RWPE2 (cell line): ENCODE results near the gene MPHOSPH8.
A peak's percentile ranks its signal among the peaks of the same experiment; 100 is the strongest.

Source experiments
- ATAC-seq: fragments of 200-7000 bp; cut with Tn5 transposase; 3 replicates; pipeline ENCODE4 v1.9.1; 2021; ENCODE audit warnings: low read depth
- DNase-seq: peaks from one replicate; pipeline ENCODE4 v3.0.0-alpha.2; 2020; ENCODE audit warnings: low spot score
- H3K27ac ChIP-seq: fragments of 450-650 bp; 2 replicates; pipeline ENCODE4 v1.5.1; 2017; ENCODE audit warnings: mild to moderate bottlenecking; ENCODE audit not compliant: poor library complexity, severe bottlenecking
- H3K27me3 ChIP-seq: fragments of 250-450 bp; sonication (Bioruptor Pico); 2 replicates; pipeline ENCODE4 v1.5.1; 2021; ENCODE audit warnings: mild to moderate bottlenecking, moderate library complexity; ENCODE audit not compliant: insufficient read depth, poor library complexity, severe bottlenecking
- H3K36me3 ChIP-seq: fragments of 250-450 bp; sonication (Bioruptor Pico); 2 replicates; pipeline ENCODE4 v1.5.1; 2020; ENCODE audit warnings: low read depth, mild to moderate bottlenecking, moderate library complexity
- H3K4me1 ChIP-seq: fragments of 250-450 bp; sonication (Bioruptor Pico); 2 replicates; pipeline ENCODE4 v1.5.1; 2021; ENCODE audit warnings: mild to moderate bottlenecking, moderate library complexity; ENCODE audit not compliant: insufficient read depth, poor library complexity, severe bottlenecking
- H3K4me3 ChIP-seq: fragments of 250-450 bp; sonication (Bioruptor Pico); 2 replicates; pipeline ENCODE4 v1.5.1; 2021; ENCODE audit warnings: mild to moderate bottlenecking, moderate library complexity; ENCODE audit not compliant: severe bottlenecking
- H3K9me3 ChIP-seq: fragments of 250-450 bp; sonication (Bioruptor Pico); 2 replicates; pipeline ENCODE4 v1.5.1; 2021; ENCODE audit warnings: mild to moderate bottlenecking, moderate library complexity; ENCODE audit not compliant: severe bottlenecking
- TF ChIP-seq, protein P1 (sequence below): fragments of 450-650 bp; IDR thresholded peaks from one replicate; pipeline ENCODE4 v1.5.1; 2017; ENCODE audit warnings: mild to moderate bottlenecking, moderate library complexity; ENCODE audit not compliant: poor library complexity, severe bottlenecking

Gene MPHOSPH8

GRCh38 chr13:19590423-19590822 lies 43.0 kb upstream of the MPHOSPH8 start:
- TF ChIP-seq, protein P1, sequence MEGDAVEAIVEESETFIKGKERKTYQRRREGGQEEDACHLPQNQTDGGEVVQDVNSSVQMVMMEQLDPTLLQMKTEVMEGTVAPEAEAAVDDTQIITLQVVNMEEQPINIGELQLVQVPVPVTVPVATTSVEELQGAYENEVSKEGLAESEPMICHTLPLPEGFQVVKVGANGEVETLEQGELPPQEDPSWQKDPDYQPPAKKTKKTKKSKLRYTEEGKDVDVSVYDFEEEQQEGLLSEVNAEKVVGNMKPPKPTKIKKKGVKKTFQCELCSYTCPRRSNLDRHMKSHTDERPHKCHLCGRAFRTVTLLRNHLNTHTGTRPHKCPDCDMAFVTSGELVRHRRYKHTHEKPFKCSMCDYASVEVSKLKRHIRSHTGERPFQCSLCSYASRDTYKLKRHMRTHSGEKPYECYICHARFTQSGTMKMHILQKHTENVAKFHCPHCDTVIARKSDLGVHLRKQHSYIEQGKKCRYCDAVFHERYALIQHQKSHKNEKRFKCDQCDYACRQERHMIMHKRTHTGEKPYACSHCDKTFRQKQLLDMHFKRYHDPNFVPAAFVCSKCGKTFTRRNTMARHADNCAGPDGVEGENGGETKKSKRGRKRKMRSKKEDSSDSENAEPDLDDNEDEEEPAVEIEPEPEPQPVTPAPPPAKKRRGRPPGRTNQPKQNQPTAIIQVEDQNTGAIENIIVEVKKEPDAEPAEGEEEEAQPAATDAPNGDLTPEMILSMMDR: no peak
- no peak overlapping the region for H3K4me3 ChIP-seq
- H3K9me3 ChIP-seq: no peaks in the 10 kb centered on the region
- DNase-seq (no peak), ATAC-seq (no peak)
- no peaks in the 10 kb centered on the region for H3K27me3 ChIP-seq
- no peak overlapping the region for H3K27ac ChIP-seq
- H3K4me1 ChIP-seq: no peaks in the 10 kb centered on the region
- no peaks in the 10 kb centered on the region for H3K36me3 ChIP-seq

- no peak overlapping the region for H3K27ac ChIP-seq
- H3K27me3 ChIP-seq: no peaks in the 10 kb centered on the region
- no peak overlapping the region for H3K4me3 ChIP-seq
- H3K36me3 ChIP-seq: no peaks in the 10 kb centered on the region
- H3K9me3 ChIP-seq: no peaks in the 10 kb centered on the region
- ATAC-seq (no peak), DNase-seq (no peak)
- TF ChIP-seq, protein P1: no peak
- no peaks in the 10 kb centered on the region for H3K4me1 ChIP-seq
These were observed 41.6 kb upstream of the MPHOSPH8 start for GRCh38 chr13:19591864-19592263.

- Histone ChIP-seq H3K27me3 (no peaks in the 10 kb centered on the region), H3K4me1 (no peaks in the 10 kb centered on the region), H3K4me3 (no peak overlapping the region), H3K27ac (no peak overlapping the region), H3K9me3 (no peaks in the 10 kb centered on the region), H3K36me3 (no peaks in the 10 kb centered on the region)
- ATAC-seq (no peak), DNase-seq (no peak)
- TF ChIP-seq, protein P1: no peak
These were observed 40.7 kb upstream of the MPHOSPH8 start for GRCh38 chr13:19592657-19593180.

- Histone ChIP-seq H3K9me3 (no peaks in the 10 kb centered on the region), H3K4me1 (no peaks in the 10 kb centered on the region), H3K27me3 (no peaks in the 10 kb centered on the region), H3K36me3 (no peaks in the 10 kb centered on the region), H3K4me3 (no peak overlapping the region), H3K27ac (no peak overlapping the region)
- TF ChIP-seq, protein P1: no peak
- DNase-seq (no peak), ATAC-seq (no peak)
These were observed 37.4 kb upstream of the MPHOSPH8 start for GRCh38 chr13:19596086-19596485.

DNA sequence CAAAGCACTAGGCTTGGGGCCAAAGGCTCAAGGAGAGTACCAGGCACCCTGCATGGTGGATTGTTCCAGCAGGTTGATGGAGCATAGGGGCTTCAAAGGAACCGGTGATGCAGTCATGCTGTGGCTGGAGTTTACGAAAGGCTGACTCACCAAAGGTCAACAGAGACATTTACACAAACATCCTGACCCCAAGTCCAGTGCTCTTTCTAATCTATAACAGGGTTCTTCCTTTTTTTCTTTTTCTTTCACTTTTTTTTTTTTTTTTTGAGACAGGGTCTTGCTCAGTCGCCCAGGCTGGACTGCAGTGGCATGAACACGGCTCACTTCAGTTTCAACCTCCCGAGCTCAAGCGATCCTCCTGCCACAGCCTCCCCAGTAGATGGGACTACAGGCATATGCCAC lies 36.5 kb upstream of the MPHOSPH8 start:
- TF ChIP-seq, protein P1: no peak
- H3K9me3 ChIP-seq: no peaks in the 10 kb centered on the region
- ATAC-seq (peak; percentile 62), DNase-seq (no peak)
- no peaks in the 10 kb centered on the region for H3K27me3 ChIP-seq
- H3K36me3 ChIP-seq: no peaks in the 10 kb centered on the region
- no peak overlapping the region for H3K4me3 ChIP-seq
- H3K27ac ChIP-seq: peak overlapping the region; percentile 26
- no peaks in the 10 kb centered on the region for H3K4me1 ChIP-seq
